ENCODE results near the gene SLC29A2.

The SLC29A2 gene

DNA sequence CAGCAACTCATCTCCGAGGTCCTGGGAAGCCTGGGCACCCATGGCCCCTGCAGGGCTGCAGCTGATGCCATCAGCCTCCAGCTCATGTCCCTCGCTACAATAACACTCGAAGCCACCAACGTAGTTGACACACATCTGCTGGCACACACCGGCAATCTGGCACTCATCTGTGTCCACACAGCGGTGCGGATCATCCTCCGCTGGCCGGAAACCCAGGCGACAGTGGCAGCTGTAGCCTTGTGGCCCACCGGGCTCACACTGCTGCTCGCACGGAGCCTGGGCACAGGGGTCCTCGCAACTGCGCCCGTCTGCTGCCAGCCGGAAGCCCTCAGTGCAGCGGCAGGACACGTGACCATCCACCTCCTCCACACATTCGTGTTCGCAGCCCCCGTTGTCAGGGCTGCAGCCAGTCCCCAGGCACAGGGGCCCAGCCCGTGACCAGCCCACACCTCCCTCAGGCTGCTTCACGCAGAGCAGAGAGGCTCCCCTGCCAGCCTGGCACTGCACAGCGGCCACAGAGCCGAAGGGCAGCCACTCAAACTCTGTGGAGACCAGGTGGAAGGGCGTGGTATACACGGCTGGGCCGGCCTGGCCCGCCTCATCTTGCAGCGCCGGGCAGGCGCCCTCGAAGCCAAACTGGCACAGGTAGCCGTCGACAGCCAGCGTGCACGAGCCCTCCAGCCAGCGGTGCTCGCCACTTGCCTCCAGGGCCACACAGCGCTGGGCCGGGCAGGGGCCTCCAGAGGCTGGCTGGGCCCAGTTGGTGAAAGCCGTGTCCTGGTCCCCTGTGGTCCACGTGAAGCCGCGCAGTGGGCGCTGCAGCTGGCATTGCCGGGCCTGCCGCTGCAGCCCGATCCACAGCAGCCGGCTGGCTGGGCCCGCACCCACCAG lies 55.4 kb downstream of the SLC29A2 start:
- DNase-seq = no peak

DNA sequence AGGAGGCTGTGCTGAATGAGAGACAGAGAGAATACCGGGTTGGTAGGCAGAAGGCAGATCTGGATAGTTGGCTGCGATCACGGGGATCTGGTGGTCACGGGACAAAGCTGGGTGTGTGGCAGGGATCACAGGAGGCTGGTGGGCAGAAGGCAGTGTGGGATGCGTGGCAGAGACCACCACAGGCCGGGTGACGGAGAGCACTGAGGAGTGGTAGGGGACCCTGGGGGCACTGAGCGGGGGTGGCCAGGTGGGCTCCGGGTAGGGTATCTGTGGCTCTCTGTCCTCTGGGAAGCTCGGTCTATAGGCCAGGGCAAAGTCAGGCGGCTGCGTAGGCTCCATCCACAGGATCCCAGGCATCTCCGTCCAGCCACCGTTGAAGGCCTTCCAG lies 56.1 kb downstream of the SLC29A2 start:
- no peak for DNase-seq

DNA sequence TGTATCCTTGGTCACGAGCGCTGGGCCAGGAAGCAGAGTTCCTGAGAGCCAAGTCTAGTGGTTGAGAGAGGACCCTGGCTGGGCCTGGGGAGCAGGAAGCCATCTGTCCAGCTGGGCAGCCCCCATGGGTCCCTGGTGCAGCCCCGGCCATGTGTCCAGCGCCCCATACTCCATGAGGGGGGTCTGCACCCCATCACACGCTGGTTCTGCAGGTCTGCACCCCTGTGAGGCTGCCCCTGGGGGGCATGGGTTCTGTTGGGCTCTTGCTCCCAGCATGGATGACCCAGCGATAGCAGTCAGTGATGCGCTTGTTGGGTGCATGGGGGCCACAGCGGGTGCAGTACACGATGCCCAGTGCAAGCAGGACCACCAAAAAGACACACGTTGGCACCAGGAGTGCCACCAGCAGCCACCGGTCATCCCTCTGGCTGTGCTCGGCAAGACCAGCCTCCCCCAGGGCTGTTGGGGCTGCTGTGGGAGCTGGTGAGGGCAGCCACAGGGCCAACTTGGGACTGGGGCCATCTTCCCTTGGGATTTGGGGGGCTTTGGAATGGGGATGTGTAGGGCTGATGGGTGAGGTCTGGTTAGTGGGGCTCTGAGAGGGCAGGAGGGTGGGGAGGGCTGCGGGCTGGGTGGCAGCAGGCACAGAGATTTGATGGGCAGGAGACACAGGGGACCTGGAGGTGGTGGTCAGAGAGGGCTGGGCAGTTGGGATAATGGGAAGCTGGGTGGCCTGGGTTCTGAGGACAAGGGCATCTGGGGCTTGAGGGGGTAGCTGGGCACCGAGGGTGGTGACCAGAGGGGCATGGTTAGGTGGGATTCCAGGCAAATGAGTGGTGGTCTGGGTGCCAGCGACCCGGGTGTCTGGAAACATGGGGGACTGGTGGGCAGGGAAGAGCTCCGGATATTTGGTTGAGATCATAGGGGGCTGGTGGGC lies 56.7 kb downstream of the SLC29A2 start:
- DNase-seq = no peak

- DNase-seq = no peak
Measured at GRCh38 chr11:66314186-66314501, 57.4 kb downstream of the SLC29A2 start.

DNA sequence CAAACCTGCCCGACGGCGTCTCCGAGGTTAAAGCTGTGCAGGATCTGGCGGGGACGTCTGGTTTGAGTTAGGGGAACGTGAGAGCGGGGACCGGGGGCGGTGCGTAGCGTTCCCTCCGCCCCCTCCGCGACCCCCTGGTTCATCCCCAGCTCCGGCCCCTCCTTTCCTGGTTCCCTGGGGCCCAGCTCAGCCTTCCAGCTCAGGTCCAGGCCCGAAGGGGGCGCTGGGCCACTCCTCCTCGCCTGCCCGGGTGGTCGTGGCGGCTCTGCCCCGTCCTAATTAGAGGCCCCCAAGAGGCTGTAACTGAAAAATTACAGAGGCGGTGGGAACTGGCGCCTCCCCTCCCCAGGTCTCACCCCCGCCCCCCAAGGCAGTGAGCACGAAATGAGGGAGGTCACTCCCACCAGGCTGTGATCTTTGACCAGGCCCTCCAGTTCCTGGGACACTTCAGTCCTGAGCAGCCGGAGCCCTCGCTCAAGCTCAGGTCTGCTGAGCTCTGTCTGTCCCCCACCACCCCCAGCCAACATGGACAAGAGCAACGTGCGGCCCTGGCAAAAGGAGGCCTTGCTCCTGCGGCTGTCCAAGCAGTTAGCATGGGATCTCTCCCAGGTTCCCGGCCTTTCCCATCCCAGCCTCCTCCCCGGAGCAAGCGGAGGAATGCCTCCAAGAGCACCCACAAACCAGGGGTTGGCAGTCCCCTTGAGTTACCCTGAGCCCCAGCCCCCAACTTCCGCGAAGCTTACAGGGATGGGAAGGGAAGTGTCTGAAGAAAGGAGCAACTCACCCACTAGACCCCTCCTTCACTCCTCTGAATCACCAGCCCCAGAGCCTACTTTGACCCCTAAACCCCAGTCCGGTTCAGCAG lies 58.0 kb downstream of the SLC29A2 start:
- no peak for DNase-seq

- DNase-seq = peak; percentile 98
Measured at GRCh38 chr11:66312549-66313320, 58.8 kb downstream of the SLC29A2 start.

Measured in stimulated activated CD4-positive, alpha-beta T cell treated with anti-CD3 and anti-CD28 coated beads, Interleukin-4, amount 100 ng/mL, for 1 hour (primary cell).